ENCODE data around the gene IER5.
A peak's percentile ranks its signal among the peaks of the same experiment; 100 is the strongest.

The IER5 gene

DNA sequence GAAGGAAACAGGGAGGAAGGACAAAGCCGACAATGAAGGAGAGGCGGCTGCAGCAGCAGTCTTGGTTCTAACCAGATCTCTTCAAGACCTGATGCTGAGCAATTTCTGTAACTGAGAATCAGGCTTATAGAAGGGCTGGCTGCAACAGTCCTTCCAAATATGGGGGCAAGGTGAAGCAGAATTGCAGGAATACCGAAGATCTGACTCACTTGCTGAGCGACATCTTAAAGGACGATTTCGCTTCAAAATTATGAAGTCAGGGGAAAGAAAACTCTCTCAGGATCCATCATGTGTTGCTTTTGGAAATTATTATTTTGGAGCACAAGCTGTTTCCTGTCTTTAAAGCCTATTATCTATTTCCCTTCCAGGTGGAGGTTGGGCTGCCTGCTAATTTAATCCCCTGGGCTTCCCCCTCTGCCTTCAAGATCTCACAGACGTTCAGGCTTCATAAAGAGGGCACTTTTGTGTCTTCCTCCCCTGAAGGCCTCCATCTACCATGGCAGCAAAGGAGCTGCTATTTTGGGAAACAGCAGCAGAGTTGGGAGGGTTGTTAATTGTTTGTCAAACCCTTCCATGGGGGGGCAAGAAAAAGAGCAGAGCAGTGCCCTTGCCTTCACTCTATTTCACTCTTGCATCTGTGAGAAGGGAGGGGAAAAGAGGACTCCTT, 10.8 kb upstream of the IER5 start:
- DNase-seq (no peak), ATAC-seq (no peak)

DNA sequence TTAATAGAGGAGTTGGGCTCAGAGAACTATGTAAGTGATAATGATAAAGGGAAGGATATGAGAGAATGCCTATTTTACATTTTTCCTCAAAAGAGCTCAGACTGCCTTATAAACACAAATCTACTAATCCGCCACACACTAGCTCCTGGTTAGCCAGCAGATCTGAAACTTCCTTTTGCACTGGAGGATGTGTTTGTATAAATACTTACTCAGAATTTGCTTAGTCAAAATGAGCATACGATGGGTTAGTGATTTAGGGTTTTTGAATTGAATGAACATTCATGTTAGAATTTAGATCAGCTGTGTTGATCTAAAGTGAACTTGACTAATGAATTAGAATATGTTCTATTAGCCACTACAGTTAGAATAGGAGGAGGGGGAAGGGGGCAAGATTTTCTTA, 9.1 kb upstream of the IER5 start:
- DNase-seq: no peak

DNA sequence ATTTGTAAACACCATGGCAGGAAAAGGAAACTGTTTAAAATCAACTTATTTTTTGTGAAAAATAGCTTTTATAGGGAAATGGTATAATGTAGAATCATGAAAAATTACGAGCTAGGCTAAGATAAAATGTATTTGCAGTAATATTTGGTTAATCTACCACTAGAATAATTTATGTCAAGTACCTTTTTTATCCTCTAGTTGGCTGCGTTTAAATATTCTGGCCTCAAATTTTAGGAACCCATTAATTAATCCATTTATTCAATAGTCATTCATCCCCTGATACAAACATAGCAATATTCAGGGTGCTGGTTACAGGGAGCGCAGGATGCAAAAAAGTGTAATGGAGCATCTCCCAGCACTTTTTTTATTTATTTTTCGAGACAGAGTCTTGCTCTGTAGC, 8.6 kb upstream of the IER5 start:
- DNase-seq (no peak), ATAC-seq (no peak)

More for the DNA sequence above, 9.1 kb upstream of the IER5 start:
- ATAC-seq: no peak

DNA sequence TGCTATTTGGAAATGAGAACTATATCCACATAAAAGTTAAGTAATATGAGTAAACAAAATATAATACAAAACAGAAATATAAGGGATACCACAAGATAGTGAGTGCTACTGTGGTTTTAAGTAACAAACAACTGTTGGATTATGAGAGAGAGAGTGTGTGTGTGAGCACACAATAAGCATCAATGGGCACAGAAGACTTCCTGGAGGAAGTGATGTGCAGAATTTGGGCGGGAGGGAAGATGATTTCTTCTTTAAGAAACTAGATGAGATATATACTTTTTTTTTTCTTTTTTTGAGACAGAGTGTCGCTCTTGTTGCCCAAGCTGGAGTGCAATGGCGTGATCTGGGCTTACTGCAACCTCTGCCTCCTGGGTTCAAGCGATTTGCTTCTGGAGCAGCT, 7.9 kb upstream of the IER5 start:
- no peak for DNase-seq
- ATAC-seq: no peak

DNA sequence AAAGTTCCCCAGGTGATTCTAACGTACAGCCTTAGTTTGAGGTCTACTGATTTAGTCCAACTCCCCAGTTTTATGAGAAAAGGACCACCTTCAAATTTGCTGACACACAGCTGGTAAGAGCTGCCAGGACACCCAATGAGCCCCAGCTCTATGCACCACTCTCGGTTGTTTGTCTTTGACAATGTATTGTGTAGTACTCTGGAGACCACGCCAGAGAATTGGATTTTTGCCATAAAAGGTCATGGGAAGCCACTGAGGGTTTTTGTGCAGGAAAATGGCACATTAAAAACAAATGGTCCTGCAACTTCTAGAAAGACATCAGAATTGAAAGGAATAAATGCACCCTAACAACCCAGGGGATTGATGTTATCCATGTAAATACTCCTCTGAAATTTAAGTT, 7.1 kb upstream of the IER5 start:
- DNase-seq: no peak
- no peak for ATAC-seq

DNA sequence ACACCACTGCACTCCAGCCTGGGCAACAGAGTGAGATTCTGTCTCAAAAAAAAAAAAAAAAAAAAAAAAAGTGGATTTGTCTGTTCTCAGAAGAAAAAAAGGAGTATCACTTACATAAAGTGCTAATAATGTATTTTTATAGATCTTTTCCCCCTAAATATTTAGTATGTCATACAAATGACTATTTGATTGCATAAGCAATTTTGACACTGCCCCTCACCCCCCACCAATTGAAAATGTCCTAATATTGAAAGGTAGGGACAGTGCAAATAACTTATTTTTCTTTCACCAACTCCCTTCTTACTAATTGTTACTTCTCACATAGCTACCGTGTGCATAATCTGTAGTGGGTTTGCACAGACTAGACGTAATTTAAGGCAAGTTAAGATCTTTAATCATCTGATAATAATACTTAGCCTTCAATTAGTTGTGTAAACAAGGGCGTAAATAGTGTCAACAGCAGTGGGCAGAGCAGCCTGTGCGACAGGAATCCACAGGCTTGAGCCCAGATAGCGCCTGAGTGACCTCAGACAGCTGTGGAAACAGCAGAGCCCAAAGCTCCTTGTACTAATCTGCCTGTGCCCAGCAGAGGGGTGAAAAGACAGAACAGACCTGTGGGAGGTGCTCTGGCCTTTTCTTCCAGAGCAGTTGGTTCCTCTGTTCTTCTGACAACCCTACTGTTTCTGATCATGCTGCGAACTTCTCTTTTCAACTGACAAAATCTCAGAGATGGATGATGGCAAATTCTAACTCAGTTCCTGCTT, 4.5 kb upstream of the IER5 start:
- DNase-seq (peak; percentile 51), ATAC-seq (peak; percentile 40)

DNA sequence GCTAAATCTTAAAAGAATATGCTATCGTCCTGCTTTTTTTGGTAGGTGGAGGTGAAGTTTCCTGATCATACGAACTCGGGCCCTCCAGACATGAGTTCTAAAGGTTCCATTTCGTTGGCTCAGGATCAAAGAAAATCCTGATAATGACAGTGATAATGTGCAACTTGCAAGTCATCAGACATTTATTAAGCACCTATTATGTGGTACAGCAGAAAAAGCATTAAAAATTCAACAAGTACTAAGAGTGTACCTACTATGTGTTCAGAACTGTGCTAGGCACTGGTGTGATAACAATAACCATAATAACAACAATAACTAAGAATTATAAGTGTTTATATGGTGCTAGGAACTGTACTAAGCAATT, 3.9 kb upstream of the IER5 start:
- DNase-seq (no peak), ATAC-seq (no peak)

DNA sequence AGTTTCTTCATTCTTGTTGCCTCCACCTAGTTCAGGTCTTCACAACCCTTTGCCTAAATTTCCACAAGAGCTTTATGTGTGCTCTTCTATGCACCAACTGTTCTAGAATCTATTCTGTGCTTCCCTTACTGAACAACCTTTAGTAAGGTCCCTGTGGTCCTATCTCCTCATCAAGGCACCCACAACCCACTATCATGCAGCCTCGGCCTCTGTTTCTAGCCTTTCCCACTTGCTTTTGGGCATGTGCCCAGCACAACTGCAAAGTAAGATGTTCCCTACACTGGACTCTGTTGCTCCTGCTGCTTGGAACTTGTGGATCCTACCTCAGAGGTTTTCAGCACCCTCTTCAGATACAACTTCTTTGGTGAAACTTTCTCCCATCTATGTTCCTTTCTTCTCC, 2.4 kb upstream of the IER5 start:
- ATAC-seq (no peak), DNase-seq (no peak)

DNA sequence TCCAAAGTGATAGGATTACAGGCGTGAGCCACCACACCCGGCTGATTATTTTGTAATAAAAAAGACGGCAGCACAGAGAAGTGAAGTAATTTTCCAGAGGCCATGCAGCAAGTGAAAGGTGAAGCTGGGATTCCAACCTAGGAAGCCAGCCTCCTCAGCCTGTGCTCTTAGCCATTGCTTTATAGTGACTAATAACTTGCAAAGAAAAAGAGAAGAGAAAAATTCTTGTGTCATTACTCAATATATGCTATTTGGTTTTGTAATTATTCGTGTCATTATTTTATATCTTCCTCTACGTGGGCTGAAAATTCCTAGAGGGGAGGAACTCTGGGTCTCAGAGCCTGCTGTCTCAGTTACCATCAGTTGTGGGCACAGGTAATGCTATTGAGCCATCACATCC, 1.6 kb upstream of the IER5 start:
- no peak for DNase-seq
- no peak for ATAC-seq

DNA sequence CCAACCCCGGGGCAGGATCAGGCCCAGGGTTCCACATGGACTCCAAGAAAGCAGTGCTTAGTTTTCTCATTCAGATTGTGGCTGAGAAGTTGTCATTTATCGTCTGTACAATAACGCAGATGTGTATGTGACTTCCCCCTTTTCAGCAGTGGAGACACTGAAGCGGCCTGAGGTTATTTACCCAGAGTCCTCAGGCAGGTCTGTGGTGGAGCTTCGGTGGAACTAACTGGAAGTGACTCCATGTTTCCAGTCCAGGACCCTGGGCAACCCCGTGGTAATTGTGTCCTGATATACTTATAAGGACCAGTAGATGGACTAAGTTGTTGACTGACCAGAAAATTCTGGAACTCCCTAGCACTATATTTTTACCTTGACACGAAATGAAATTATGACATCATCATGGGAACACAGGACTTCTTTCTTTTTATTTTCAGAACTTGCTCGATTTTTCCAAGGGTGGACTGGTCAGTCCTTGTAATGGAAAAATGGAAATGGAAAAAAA, 1.0 kb upstream of the IER5 start:
- ATAC-seq (no peak), DNase-seq (peak; percentile 51)

DNA sequence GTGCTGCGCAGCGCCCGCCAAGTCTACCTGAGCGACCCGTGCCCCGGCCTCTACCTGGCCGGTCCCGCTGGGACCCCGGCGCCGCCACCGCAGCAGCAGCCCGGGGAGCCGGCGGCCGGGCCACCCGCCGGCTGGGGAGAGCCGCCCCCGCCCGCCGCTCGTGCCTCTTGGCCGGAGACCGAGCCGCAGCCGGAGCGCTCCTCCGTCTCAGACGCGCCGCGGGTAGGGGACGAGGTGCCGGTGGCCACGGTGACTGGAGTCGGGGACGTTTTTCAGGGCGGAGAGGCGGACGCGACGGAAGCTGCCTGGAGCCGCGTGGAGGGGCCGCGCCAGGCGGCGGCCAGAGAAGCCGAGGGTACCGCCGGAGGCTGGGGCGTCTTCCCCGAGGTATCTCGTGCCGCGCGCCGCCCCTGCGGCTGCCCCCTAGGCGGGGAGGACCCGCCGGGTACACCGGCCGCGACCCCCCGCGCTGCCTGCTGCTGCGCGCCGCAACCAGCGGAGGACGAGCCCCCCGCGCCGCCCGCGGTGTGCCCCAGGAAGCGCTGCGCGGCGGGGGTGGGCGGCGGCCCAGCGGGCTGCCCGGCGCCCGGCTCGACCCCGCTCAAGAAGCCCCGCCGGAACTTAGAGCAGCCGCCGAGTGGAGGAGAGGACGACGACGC, 646 bp downstream of the IER5 start:
- DNase-seq (peak; percentile 50), ATAC-seq (peak; percentile 7)

DNA sequence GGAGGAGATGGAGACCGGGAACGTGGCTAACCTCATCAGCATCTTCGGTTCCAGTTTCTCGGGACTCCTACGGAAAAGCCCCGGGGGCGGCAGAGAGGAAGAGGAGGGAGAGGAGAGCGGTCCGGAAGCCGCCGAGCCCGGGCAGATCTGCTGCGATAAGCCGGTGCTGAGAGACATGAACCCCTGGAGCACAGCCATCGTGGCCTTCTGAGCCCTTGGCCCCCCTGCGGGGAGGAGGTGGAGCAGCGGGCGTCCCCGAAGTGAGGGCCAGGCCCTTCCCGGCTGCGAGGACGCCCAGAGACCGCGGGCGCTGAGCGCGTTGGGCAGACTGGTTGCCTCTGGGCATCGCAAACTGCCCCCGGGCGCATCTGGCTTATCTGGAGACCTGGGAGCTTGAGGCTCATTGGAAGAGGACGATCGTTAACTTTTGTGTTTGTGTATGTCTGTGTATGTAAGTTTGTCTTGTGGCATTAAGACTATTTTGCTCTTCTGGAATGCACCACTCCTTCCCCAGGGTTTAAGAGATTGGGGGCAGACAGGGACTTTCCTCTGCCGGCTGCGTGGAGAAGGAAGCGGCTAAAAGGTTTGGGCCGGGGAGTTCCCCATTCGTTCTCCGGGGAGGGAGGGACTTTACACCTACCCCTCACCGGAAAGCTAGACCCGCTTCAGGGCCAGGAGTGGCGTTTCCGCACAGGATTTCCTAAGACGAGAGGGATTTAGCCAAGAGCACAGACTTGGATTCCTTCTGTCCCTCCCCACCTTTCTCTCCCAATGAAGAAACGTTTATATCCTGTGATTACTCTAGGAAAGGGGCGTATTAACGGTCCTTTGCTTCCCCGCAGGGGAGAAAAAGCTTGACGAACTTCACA, 1.4 kb downstream of the IER5 start:
- DNase-seq: peak; percentile 81
- ATAC-seq: peak; percentile 57

DNA sequence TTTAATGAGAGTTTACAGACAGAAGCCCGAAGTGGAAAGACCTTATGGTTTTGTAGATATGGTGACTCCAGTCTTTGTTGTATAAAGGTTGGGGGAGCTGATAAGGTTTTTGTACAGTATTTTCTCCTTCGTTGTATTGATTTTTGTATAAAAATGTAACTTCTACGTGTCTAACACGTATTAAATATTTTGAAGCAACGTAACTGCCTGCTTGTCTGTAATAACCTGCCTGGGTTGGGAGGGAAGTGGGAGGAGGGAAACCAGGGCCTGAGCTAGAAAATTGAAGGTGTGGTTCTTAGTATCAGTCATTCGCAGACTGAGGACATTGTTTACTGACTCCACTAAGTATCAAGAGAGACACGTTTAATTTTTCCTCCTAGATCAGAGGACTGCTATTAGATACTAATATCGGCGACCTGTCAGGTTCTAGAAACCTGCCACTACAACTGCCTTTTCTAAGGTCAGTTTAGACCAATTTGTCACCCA, 2.2 kb downstream of the IER5 start:
- DNase-seq: peak; percentile 35
- no peak for ATAC-seq

DNA sequence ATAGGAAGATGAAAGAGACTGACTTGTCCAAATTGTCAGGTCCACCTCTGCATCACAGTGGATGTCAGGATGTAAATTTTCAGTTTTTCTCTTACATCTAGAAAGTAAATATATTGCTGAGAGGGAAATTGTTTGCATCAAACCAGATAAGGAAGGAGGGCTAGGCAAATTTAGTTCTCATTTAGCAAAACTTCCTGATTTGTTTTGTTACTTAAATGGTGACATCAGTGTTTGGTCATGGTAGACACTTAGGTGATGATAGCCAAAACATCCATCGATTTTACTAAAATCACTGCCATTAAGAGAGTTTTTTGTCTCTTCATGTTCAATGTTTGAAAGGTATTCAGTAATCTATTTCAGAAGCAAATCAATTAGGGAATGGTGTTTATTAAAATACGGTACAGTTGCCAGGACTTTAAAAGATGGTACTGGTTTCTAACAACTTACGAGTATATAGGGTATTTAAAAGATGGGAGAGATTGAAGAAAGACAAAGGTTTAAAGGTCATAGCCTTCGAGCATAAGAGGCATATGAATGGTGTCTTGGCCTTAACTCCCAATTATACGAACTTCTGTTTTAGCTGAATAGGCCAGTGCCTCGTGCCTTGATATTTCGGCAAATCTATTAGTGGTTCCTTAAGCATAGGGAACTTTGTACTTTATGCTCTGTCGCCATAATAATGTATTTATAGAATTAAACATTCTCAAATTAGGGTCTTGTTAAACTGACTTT, 3.0 kb downstream of the IER5 start:
- no peak for DNase-seq
- ATAC-seq: no peak

DNA sequence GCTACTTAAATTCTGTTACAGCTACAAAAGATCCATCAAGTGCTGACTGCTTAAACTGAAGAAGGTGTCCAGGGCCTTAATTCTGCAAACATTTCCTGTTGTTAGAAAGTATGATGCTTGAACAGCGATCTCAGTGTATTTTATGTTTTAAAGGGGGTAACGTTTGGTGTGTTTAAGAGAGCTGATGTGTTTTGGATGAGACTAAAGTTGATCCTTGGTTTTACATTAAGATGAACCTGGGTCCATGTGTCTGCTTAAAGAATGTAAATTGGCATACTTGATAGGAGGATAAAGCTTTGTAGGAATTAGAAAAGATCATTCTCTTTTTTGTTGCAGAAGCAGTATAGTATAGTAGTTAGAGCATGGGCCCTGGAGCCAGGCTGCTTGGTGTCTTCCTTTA, 3.6 kb downstream of the IER5 start:
- no peak for ATAC-seq
- no peak for DNase-seq

DNA sequence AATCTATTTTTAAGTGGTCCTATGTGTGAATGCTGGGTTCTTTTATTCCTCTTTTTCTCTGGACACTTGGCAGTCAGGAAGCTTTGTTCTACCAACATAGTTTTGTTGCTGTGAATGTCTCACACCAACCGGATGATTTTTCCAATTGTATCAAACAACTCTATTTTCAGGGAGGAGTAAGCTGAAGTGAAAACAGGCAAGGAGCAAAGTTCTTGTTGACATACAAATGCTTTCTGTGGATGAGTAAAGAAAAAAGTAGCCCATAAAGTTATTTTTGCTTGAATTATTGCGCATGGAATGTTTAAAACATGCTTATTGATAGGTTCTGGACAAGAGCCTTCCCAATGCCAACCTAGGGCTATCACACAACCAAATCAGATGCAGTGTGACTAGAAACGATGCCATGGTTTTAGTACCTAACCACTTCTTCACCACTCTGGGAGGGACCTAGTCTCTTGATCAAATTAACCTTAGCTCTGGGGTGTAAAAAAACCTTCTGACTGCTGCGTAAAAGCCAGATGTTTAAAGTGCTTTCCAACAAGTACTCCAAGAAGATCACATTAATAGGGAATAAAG, 4.5 kb downstream of the IER5 start:
- ATAC-seq (no peak), DNase-seq (no peak)

DNA sequence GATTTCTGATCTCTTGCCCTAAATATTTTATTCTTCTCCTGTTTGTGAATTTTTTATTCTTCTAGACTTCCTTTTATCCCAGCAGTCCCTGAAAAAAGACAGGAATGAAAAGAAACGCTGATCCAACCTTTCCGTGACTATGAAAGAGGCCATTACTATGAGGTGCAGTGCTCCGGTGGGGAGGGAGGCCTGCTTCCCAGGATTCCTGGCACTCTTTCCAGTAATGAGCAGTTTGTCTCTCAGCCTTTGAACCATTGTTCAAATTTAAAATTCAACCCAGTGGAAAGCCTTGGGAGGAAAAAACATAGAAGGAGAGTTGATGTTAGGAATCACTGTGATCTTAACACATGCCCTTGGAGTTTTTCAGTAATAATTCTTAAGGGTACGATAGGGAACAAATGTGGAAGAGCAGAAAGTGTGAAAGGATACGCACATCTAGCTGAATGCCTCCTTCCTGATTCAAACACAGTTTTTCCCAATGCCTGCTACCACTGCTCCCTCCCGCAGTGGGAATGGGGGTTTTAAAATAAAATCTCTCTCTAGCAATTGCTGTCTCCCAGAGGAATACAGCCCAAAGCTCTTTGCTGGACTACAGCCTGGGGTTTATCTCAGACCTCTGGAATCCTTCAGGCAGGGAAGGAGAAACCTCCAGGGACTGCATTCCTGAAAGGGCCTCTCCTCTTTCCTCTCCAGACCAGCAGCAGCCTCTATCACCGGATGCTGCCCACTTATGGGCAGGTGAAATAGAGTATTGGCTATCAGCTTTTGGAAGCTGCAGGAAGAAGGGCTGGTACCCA, 6.1 kb downstream of the IER5 start:
- ATAC-seq (no peak), DNase-seq (no peak)

DNA sequence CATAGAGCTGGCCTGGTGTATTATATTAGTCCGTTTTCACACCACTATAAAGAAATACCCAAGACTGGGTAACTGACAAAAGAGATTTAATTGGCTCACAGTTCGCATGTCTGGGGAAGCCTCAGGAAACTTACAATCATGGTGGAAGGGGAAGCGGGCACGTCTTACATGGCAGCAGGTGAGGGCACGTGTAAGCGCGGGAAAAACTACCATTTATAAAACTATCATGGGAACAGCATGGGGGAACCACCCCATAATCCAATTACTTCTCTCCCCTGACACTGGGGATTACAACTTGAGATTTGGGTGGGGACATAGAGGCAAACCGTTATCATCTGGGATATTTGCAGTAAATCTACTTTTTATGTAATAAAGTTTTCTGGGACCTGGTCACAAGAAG, 6.8 kb downstream of the IER5 start:
- DNase-seq: no peak

DNA sequence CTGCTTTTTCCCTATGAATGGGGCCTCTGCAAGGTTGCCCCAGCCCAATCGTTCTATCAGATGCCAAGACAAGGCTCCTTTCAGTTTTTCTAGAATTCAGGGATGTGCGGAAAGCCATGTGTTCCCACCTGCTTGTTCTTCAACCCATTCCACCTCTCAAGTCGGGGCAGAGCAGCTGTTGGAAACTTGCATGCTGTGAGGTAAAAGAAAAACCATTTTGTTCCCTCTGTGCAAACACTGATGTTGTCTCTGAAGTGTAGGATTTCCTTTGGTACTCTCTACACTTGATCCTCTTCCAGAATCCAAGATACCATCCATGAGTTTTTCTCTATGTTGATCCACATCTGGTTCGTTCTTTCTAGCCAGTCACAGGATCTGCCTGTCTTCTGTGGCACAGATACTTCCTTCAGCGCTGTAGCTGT, 7.3 kb downstream of the IER5 start:
- no peak for ATAC-seq
- DNase-seq: no peak

More for the DNA sequence above, 6.8 kb downstream of the IER5 start:
- ATAC-seq: no peak

DNA sequence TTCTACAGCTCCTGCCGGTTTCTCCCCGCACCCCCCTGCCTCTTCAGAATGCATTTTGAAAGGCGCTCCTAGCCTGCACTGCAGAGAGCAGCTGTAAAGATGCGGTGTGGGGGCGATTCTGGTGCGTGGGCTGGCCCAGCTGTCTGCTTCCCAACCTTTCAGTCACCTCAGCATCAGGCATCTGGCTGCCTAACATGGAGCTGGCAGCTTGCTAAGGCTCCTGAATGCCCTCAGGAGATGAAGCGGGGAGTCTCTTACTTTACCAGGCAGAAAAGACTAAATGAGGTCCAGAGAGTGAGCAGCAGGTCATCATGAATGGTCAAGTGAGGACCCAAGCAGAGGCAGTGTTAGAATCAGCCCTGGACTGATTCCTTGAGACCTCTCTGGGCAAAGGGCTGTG, 8.7 kb downstream of the IER5 start:
- ATAC-seq (no peak), DNase-seq (no peak)

Measured in stimulated activated naive CD8-positive, alpha-beta T cell treated with anti-CD3 and anti-CD28 coated beads, Interleukin-15, Interleukin-2, amounts not matched to agents 100 U/mL and 50 U/mL, for 24 hours (primary cell).